ENCODE measurements around the gene HOXA9. TPM values are rescaled to one million over a fixed set of nuclear protein-coding genes. Genes with fewer than 3 reads are reported as not detected.

The HOXA9 gene
- polyA plus RNA-seq, 3 donors, result 1.4 to 6.3 (median 2.7) TPM

- H3K27ac ChIP-seq (ENCODE audit: low read depth, low read length), result no peak overlapping the region
- WGBS, 3 donors, result 20 to 48% (median 38%) methylated on average over 15 of the region's 15 CpGs
Measured at GRCh38 chr7:27191161-27191731, 25.9 kb upstream of the HOXA9 start.

DNA sequence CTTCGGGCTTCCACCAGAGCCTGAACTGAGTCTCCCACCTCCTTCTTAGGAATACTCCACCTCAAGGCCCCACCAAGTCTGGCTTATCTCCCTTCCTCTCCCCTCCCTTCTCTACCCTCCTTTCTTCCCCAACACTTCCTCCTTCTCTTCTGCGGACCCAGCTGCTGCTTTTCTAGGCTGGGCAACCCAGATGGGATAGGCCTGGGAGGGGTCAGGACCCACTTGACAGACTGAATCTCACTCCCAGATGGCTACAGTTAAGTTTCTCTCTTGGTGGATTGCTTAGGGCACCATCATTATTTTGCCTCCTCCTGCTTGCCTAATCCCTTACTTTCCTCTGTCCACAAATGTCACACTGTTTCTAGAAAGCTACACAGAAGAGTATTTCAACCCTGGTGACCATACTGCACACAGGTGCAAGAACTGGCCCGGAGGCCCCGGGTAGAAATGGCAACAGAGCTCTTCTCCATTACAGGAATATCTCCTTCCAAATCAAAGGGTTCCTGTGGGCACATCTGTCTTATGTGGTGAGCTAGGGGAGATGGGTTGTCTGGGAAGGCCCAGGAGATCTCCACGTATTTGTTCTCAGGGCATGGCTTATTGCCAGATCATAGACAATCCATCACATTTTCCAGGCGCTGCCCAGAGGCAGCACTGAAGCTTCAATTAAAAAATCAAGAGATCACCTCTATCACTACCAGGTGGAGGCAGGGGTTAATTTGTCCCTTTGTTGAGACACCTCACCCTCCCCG lies 24.8 kb upstream of the HOXA9 start:
- H3K27ac ChIP-seq (ENCODE audit: low read depth, low read length), result no peak overlapping the region

GRCh38 chr7:27189295-27189996 lies 24.1 kb upstream of the HOXA9 start:
- 6 to 20% (median 15%) methylated on average over 21 to 22 of the region's 22 CpGs for WGBS, 3 donors

More for the DNA sequence above, 24.8 kb upstream of the HOXA9 start:
- 29 to 60% (median 38%) methylated on average over 7 of the region's 7 CpGs for whole genome bisulfite sequencing, 3 donors

GRCh38 chr7:27188386-27189294 lies 23.3 kb upstream of the HOXA9 start:
- WGBS, 3 donors, result 7 to 8% (median 7%) methylated on average over 49 of the region's 49 CpGs
- no peak overlapping the region for H3K27ac ChIP-seq (ENCODE audit: low read depth, low read length)

More at GRCh38 chr7:27189295-27189996, 24.1 kb upstream of the HOXA9 start:
- no peak overlapping the region for H3K27ac ChIP-seq (ENCODE audit: low read depth, low read length)

- WGBS, 3 donors, result 4 to 16% (median 8%) methylated on average over 46 of the region's 46 CpGs
- H3K27ac ChIP-seq (ENCODE audit: low read depth, low read length), result no peak overlapping the region
Measured at GRCh38 chr7:27187475-27188385, 22.4 kb upstream of the HOXA9 start.

GRCh38 chr7:27186668-27187474 lies 21.5 kb upstream of the HOXA9 start:
- 12 to 37% (median 32%) methylated on average over 4 of the region's 4 CpGs for WGBS, 3 donors
- H3K27ac ChIP-seq (ENCODE audit: low read depth, low read length), result no peak overlapping the region

- H3K27ac ChIP-seq (ENCODE audit: low read depth, low read length), result no peak overlapping the region
- 5 to 16% (median 9%) methylated on average over 24 of the region's 24 CpGs for WGBS, 3 donors
Measured at GRCh38 chr7:27185854-27186667, 20.7 kb upstream of the HOXA9 start.

GRCh38 chr7:27185013-27185853 lies 19.9 kb upstream of the HOXA9 start, which contains the start of gene HOXA11:
Gene HOXA11 (minus strand): TSS chr7:27185232. CDS start chr7:27185144, 88 bp downstream.
- WGBS, 3 donors, result 4 to 7% (median 7%) methylated on average over 43 of the region's 43 CpGs
- H3K27ac ChIP-seq (ENCODE audit: low read depth, low read length), result no peak within 1 kb of the TSS

- 2 to 5% (median 3%) methylated on average over 62 to 72 of the region's 72 CpGs for WGBS, 3 donors
- H3K27ac ChIP-seq (ENCODE audit: low read depth, low read length), result no peak overlapping the region
Measured at GRCh38 chr7:27184337-27185012, 19.1 kb upstream of the HOXA9 start.

DNA sequence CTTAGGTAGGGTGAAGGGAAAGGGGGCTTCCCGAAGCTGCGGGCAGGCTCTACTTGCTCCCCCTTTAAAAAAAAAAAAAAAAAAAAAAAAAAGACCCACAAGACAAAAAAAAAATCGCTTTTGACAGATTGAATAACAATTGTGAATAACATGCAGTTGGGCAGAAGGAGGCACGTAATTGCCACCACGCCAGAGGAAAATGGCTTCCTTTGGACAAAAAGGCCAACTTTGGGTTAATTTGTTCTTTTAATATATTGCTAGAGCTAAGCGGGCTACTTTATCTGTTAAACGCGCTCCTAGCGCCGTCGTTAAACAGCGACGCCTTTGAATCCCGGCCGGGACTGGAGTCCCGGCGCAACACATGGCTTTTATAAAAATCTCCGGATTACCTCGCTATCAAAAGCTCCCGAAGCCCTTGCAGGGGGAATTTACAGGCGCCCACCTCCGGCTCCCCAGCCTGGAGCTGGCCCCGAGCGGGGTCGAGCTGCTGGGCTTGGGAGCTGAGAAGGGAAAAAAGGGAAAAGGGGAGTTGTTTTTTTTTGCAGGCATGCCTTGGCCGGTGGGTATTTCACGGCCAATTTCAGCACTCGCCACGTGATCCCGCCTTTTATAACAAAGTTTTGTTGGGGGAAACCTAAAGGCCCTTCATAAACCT lies 18.5 kb upstream of the HOXA9 start:
- H3K27ac ChIP-seq (ENCODE audit: low read depth, low read length), result no peak overlapping the region
- 4 to 6% (median 6%) methylated on average over 30 of the region's 30 CpGs for WGBS, 3 donors

- WGBS, 3 donors, result 8 to 16% (median 16%) methylated on average over 37 to 39 of the region's 39 CpGs
- no peak overlapping the region for H3K27ac ChIP-seq (ENCODE audit: low read depth, low read length)
Measured at GRCh38 chr7:27182861-27183681, 17.7 kb upstream of the HOXA9 start.

DNA sequence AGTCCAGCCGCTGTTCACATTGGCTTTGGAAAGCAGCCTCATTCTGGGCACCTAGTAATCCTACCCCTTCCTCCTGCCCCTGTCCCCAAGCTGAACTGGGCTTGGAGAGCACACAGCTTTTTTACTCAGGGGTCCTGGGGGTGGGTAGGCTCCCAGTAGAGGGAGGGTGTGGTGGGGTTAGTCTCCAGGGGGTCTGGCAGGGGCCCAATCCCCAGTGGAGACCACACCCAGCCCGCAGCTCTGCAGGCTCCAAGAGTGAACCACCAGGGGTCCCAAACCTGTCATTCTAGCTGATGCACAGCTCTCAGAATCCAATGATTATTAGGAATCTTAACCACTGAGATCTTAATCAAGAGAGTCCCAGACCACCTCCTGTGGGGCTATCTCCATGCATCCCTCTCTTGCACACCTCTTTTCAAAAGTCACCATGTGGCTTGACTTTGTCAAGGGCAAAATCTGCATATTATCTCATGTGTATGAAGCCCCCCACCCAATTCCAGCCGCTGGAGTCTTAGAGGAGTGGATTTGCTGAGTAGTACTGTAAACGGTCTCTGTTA lies 17.0 kb upstream of the HOXA9 start:
- H3K27ac ChIP-seq (ENCODE audit: low read depth, low read length), result no peak overlapping the region

DNA sequence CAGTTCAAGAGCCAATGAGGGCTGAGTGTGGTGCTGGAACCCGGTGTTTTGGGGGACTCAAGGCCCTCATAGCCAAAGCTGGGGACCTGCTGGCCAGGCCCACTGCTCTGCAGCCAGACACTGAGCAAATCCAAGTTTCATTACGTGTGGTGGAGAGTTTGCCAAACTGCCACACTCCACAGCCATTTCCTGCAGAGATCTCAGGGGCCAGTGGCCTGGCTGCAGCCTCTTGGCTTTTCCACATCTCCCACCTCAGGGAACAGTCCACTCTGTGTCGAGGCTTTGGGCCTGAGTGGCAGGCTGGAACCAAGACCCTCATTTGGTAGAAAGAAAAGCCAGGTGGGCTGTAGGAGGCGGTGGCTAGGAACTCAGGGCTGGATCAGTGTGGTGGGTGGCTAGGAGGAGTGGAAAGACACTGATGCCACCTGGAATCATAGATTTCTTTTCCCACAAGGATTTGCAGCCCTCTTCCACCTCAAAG lies 16.5 kb upstream of the HOXA9 start:
- 47 to 73% (median 63%) methylated on average over 4 of the region's 4 CpGs for WGBS, 3 donors

More for the DNA sequence above, 17.0 kb upstream of the HOXA9 start:
- 26 to 57% (median 44%) methylated on average over 4 of the region's 4 CpGs for WGBS, 3 donors

More for the DNA sequence above, 16.5 kb upstream of the HOXA9 start:
- H3K27ac ChIP-seq (ENCODE audit: low read depth, low read length), result no peak overlapping the region

Data from adipose tissue (tissue), 3 donors.